ENCODE measurements around the gene PIP5K1B. TPM values are rescaled to one million over a fixed set of nuclear protein-coding genes. Genes with fewer than 3 reads are reported as not detected.

The PIP5K1B gene
- total and polyA plus RNA-seq, 2 experiments from 2014 or later: 1.3 to 2.8 TPM

DNA sequence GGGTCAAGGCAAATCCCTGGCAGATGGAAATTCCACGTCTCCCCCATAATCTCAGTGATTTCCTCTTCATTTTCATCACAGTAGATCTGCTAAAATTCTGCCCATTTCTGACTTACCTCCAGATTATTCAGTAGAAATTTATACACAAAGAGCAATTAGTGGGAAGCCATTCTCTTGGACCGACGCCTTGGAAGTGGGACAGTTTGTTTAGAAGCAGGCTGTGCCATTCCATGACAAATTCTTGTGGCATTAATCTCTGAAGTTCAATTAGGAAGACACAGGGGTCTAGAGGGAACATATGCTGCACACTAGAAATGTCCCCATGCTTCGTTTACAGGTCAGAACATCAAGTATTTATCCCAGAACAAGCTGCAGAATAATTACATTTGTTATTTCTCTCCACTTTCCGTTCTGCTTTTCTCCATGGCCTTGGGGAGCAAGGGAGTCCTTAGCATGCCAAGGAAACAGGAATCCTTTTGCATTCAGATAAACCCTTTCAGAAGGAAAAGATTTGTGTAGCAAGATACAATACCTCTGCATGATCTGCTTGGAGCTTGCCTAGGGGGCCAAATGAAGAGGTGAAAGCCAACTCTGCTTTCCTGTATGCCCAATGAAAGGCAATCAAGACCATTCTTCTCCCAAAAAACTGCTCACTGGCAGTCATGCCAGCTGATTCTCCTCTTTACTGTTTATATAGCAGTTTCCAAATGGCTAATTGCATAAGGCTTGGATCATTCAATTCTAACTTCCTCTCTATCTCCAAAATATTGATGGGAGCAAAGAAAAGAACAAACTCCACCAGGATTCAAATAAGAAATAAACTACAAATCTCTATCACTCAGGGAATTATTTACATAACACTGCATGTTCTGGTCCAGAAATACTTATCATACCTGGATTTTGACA, 311.4 kb downstream of the PIP5K1B start:
- no peaks in the 10 kb centered on the region; the same call in 1 of the 2 replicates for H3F3A ChIP-seq (replicated peaks; ENCODE audit: low read depth)
- DNase-seq (ENCODE audit: low spot score) (no peak), ATAC-seq (peak; percentile 63)
- no peaks in the 10 kb centered on the region for H3K36me3 ChIP-seq (ENCODE audit: insufficient read depth)
- H3K79me2 ChIP-seq (replicated peaks; ENCODE audit: insufficient read depth): no peaks in the 10 kb centered on the region
- H3K4me2 ChIP-seq: no peak overlapping the region; the same call in 1 of the 2 replicates
- H3K4me3 ChIP-seq: no peak overlapping the region
- no peaks in the 10 kb centered on the region for H4K20me1 ChIP-seq (replicated peaks; ENCODE audit: insufficient read depth)
- no peak overlapping the region for H3K27ac ChIP-seq (ENCODE audit: low read depth)
- H3K4me3 Mint-ChIP-seq: no peak overlapping the region; the same call in 2 of the 3 replicates
- no peaks in the 10 kb centered on the region; the same call in 1 of the 2 replicates for H3K9me2 ChIP-seq (ENCODE audit: insufficient read depth)
- H3K36me3 Mint-ChIP-seq (ENCODE audit: low read depth): 0 out of 3 replicates have a peak, but pooled peaks cover 4% of the 10 kb centered on the region
- peaks cover 3% of the 10 kb centered on the region for H3K27me3 Mint-ChIP-seq (ENCODE audit: insufficient read depth, low read depth, poor library complexity)
- peaks cover 35% of the 10 kb centered on the region for H3K4me1 Mint-ChIP-seq
- no peak for TF ChIP-seq CTCF (conservative IDR thresholded peaks at IDR 0.05; ENCODE audit: low read depth in 2 of 2)
- TF ChIP-seq, protein P1, sequence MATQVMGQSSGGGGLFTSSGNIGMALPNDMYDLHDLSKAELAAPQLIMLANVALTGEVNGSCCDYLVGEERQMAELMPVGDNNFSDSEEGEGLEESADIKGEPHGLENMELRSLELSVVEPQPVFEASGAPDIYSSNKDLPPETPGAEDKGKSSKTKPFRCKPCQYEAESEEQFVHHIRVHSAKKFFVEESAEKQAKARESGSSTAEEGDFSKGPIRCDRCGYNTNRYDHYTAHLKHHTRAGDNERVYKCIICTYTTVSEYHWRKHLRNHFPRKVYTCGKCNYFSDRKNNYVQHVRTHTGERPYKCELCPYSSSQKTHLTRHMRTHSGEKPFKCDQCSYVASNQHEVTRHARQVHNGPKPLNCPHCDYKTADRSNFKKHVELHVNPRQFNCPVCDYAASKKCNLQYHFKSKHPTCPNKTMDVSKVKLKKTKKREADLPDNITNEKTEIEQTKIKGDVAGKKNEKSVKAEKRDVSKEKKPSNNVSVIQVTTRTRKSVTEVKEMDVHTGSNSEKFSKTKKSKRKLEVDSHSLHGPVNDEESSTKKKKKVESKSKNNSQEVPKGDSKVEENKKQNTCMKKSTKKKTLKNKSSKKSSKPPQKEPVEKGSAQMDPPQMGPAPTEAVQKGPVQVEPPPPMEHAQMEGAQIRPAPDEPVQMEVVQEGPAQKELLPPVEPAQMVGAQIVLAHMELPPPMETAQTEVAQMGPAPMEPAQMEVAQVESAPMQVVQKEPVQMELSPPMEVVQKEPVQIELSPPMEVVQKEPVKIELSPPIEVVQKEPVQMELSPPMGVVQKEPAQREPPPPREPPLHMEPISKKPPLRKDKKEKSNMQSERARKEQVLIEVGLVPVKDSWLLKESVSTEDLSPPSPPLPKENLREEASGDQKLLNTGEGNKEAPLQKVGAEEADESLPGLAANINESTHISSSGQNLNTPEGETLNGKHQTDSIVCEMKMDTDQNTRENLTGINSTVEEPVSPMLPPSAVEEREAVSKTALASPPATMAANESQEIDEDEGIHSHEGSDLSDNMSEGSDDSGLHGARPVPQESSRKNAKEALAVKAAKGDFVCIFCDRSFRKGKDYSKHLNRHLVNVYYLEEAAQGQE (IDR thresholded peaks at IDR 0.05; ENCODE audit: unreplicated experiment): no peak
- TF ChIP-seq STAT1 (IDR thresholded peaks at IDR 0.05; ENCODE audit: unreplicated experiment): no peak
- no peaks in the 10 kb centered on the region for H3K27me3 ChIP-seq (ENCODE audit: insufficient read depth)
- peaks cover 16% of the 10 kb centered on the region for H3K4me1 ChIP-seq (ENCODE audit: insufficient read depth)
- no peak overlapping the region for H3K27ac Mint-ChIP-seq
- no peaks in the 10 kb centered on the region; the same call in 2 of the 3 replicates for H3K9me3 Mint-ChIP-seq
- peak overlapping the region; percentile 83 for H2AFZ ChIP-seq

DNA sequence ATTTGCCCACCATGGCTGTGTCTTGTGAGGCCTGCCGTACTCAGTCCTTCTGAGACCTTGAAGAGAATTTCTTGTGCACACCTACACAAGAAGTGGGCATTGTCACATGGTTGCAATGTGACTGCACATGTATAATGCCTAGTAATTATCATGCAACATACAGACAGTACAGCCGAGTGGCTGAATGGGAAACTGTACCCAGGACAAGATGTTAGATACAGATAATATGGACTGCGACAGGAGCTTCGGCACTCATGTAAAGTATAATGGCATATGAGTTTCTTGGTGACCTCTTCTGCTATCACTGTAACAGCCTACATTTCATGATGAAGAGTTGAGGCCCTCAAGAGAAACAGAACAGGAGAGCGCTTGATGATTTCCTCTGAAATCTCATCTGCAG, 313.7 kb downstream of the PIP5K1B start:
- Mint-ChIP-seq H3K4me1 (peaks cover 31% of the 10 kb centered on the region), H3K27ac (no peak overlapping the region), H3K4me3 (no peak overlapping the region), H3K27me3 (ENCODE audit: insufficient read depth, low read depth, poor library complexity) (peaks cover 1% of the 10 kb centered on the region), H3K36me3 (ENCODE audit: low read depth) (0 out of 3 replicates have a peak, but pooled peaks cover 4% of the 10 kb centered on the region), H3K9me3 (no peaks in the 10 kb centered on the region; the same call in 2 of the 3 replicates)
- Histone ChIP-seq H3K36me3 (ENCODE audit: insufficient read depth) (no peaks in the 10 kb centered on the region), H3K27ac (ENCODE audit: low read depth) (no peak overlapping the region), H3K4me1 (ENCODE audit: insufficient read depth) (peaks cover 20% of the 10 kb centered on the region), H3K79me2 (replicated peaks; ENCODE audit: insufficient read depth) (no peaks in the 10 kb centered on the region), H3K4me2 (no peak overlapping the region), H2AFZ (no peak overlapping the region), H3F3A (replicated peaks; ENCODE audit: low read depth) (no peaks in the 10 kb centered on the region; the same call in 1 of the 2 replicates), H3K9me2 (ENCODE audit: insufficient read depth) (no peaks in the 10 kb centered on the region; the same call in 1 of the 2 replicates), H3K27me3 (ENCODE audit: insufficient read depth) (no peaks in the 10 kb centered on the region), H4K20me1 (replicated peaks; ENCODE audit: insufficient read depth) (no peaks in the 10 kb centered on the region), H3K4me3 (no peak overlapping the region)
- ATAC-seq (no peak), DNase-seq (ENCODE audit: low spot score) (no peak)
- TF ChIP-seq JUNB (IDR thresholded peaks at IDR 0.05; ENCODE audit: unreplicated experiment) (no peak), POLR2AphosphoS5 (IDR thresholded peaks at IDR 0.05; ENCODE audit: low read depth) (no peak), EZH2 (IDR thresholded peaks at IDR 0.05; ENCODE audit: low read depth, unreplicated experiment) (no peak), CTCF (conservative IDR thresholded peaks at IDR 0.05; ENCODE audit: low read depth in 2 of 2) (no peak), ZNF331 (CRISPR knock-in tag; IDR thresholded peaks at IDR 0.05; ENCODE audit: low read depth) (no peak), ZNF114 (CRISPR knock-in tag; IDR thresholded peaks at IDR 0.05) (no peak), ETS1 (IDR thresholded peaks at IDR 0.05) (no peak)
- TF ChIP-seq, protein P1 (IDR thresholded peaks at IDR 0.05; ENCODE audit: unreplicated experiment): no peak

Data from GM23338 (cell line).